Endothelial cell of umbilical vein (primary cell): Measurements from ENCODE around the gene SLC25A29. TPM values are rescaled to one million over a fixed set of nuclear protein-coding genes. Genes with fewer than 3 reads are reported as not detected.

Experiments
- BruUV-seq: library from RNA; stranded (reverse); fragments of 400-500 nt; replicated peaks from 2 replicates; lab custom pipeline; 2021; lab: Mats Ljungman, UMichigan
- CTCF ChIA-PET: fragments of 300-600, 350-600 bp; sonication (Branson Sonifier 250); formaldehyde crosslinking; loops from one replicate; lab custom pipeline; 2021; ENCODE audit warnings: antibody characterized with exemption, inconsistent platforms; lab: Charles Lee
- POLR2A ChIA-PET: fragments of 300-600, 350-600 bp; sonication (Branson Sonifier 250); formaldehyde crosslinking; loops from one replicate; lab custom pipeline; 2021; ENCODE audit warnings: antibody characterized with exemption, inconsistent platforms; lab: Charles Lee
- DNase-seq: peaks from one replicate; pipeline ENCODE4 v3.0.0-alpha.2; 2011; ENCODE audit warnings: low read depth, low spot score
- FAIRE-seq: peaks from 2 replicates; lab custom pipeline; 2011; peaks lifted over from hg19 to GRCh38; lab: Jason Lieb, UNC
- H2AFZ ChIP-seq: 2 replicates; pipeline ENCODE4 v1.6.0; 2012; ENCODE audit warnings: low read depth, low read length, control low read depth, inconsistent platforms
- H3K27ac ChIP-seq: 2 replicates; pipeline ENCODE4 v1.5.1; 2011; ENCODE audit warnings: low read depth, mild to moderate bottlenecking, control low read depth, low read length, moderate library complexity; ENCODE audit not compliant: insufficient read depth
- H3K27me3 ChIP-seq, 2 experiments: 2 replicates each; pipeline versions ENCODE4 v1.6.0 to v1.6.1; 2011; ENCODE audit warnings: low read length in 2 of 2, mixed read lengths in 1 of 2; ENCODE audit not compliant: control insufficient read depth in 2 of 2, insufficient read depth in 2 of 2
- H3K36me3 ChIP-seq, 2 experiments: 2 replicates in 1 of 2; 3 replicates in 1 of 2; pipeline ENCODE4 v1.5.1; 2011; ENCODE audit warnings: low read length in 2 of 2, mild to moderate bottlenecking in 1 of 2, moderate library complexity in 1 of 2; ENCODE audit not compliant: control insufficient read depth in 2 of 2, insufficient read depth in 2 of 2; ENCODE audit errors: extremely low read depth in 1 of 2
- H3K4me1 ChIP-seq: 3 replicates; pipeline ENCODE4 v1.5.1; 2011; ENCODE audit warnings: mild to moderate bottlenecking, low read length; ENCODE audit not compliant: control insufficient read depth, insufficient read depth; ENCODE audit errors: extremely low read depth
- H3K4me2 ChIP-seq: 2 replicates; pipeline ENCODE4 v1.6.1; 2011; ENCODE audit warnings: low read length, control low read depth, mixed read lengths; ENCODE audit not compliant: insufficient read depth
- H3K4me3 ChIP-seq, 3 experiments: fragments of 200-600 bp in 1 of 3; sonication (generic), shearing (Covaris generic) in 1 of 3; replicated peaks in 1 of 3; 2 replicates each; pipeline ENCODE4 v1.5.1; 2011 to 2016; ENCODE audit warnings: control low read depth in 3 of 3, low read length in 3 of 3, mild to moderate bottlenecking in 2 of 3, inconsistent platforms in 1 of 3, low read depth in 1 of 3, moderate library complexity in 1 of 3; ENCODE audit not compliant: insufficient read depth in 1 of 3
- H3K79me2 ChIP-seq: 2 replicates; pipeline ENCODE4 v1.6.0; 2012; ENCODE audit warnings: low read length, inconsistent platforms; ENCODE audit not compliant: control insufficient read depth, insufficient read depth
- H3K9ac ChIP-seq: replicated peaks from 2 replicates; pipeline ENCODE3; 2011; ENCODE audit warnings: low read length, control low read depth; ENCODE audit not compliant: insufficient read depth; ENCODE audit errors: extremely low read depth
- H3K9me1 ChIP-seq: replicated peaks from 3 replicates; pipeline ENCODE4 v1.6.0; 2011; ENCODE audit warnings: mild to moderate bottlenecking, low read length; ENCODE audit not compliant: control insufficient read depth, insufficient read depth; ENCODE audit errors: extremely low read depth
- H3K9me3 ChIP-seq: replicated peaks from 2 replicates; pipeline ENCODE4 v1.5.1; 2012; ENCODE audit warnings: low read length, inconsistent platforms; ENCODE audit not compliant: control insufficient read depth, insufficient read depth
- H4K20me1 ChIP-seq: replicated peaks from 2 replicates; pipeline ENCODE3; 2011; ENCODE audit warnings: mild to moderate bottlenecking, low read length; ENCODE audit not compliant: control insufficient read depth, insufficient read depth; ENCODE audit errors: extremely low read depth
- CTCF ChIP-seq, 2 donors: IDR thresholded peaks; 1 replicate in 1 of 2; 2 replicates in 1 of 2; pipeline ENCODE4 v1.5.1; 2011; ENCODE audit warnings: low read length in 2 of 2, mild to moderate bottlenecking in 2 of 2, moderate library complexity in 2 of 2, control low read depth in 1 of 2, inconsistent platforms in 1 of 2, low read depth in 1 of 2; ENCODE audit not compliant: insufficient read depth in 1 of 2; ENCODE audit errors: extremely low read depth in 1 of 2
- EZH2 ChIP-seq: IDR thresholded peaks from 2 replicates; pipeline ENCODE4 v1.6.1; 2012; ENCODE audit warnings: borderline replicate concordance, low read depth, mild to moderate bottlenecking, moderate library complexity, low read length, inconsistent platforms; ENCODE audit not compliant: severe bottlenecking
- GATA2 ChIP-seq: IDR thresholded peaks from 2 replicates; pipeline ENCODE4 v1.7.0; 2011; ENCODE audit warnings: low read depth, mild to moderate bottlenecking, moderate library complexity, mixed read lengths, low read length; ENCODE audit not compliant: insufficient read length, insufficient read depth
- JUN ChIP-seq: IDR thresholded peaks from 2 replicates; pipeline ENCODE4 v1.6.1; 2011; ENCODE audit warnings: borderline replicate concordance, low read depth; ENCODE audit not compliant: insufficient read length, insufficient read depth
- POLR2A ChIP-seq: IDR thresholded peaks from 2 replicates; pipeline ENCODE4 v1.6.1; 2012; ENCODE audit warnings: low read depth, mild to moderate bottlenecking, control low read depth, low read length
- POLR2AphosphoS5 ChIP-seq: IDR thresholded peaks from 2 replicates; pipeline ENCODE4 v1.6.1; 2012; ENCODE audit warnings: low read depth, mild to moderate bottlenecking, control low read depth, low read length, moderate library complexity; ENCODE audit not compliant: insufficient read depth
- dilution Hi-C: fragments of 300-500 bp; cut with MboI; formaldehyde crosslinking; loops from one replicate; pipeline ENCODE4 v1.15.0; 2019; ENCODE audit warnings: low sequenced_read_pairs; ENCODE audit not compliant: extremely low pct_ligation_motif_present
- intact Hi-C: fragments of 100-400 bp; cut with micrococcal nuclease; formaldehyde crosslinking; loops from one replicate; pipeline ENCODE4 v1.10.0; 2022
- polyA plus RNA-seq, 4 experiments: library from polyadenylated mRNA; depleted of rRNA in 3 of 4; stranded (reverse) in 3 of 4; unstranded in 1 of 4; fragments of >200 nt; gene quantifications; 2 replicates each; pipeline versions ENCODE4 v1.2.1 to v1.2.3, GENCODE V29; 2011 to 2012; ENCODE audit warnings: missing spikeins in 1 of 4
- total RNA-seq: library from RNA; stranded (reverse); gene quantifications from 2 replicates; pipeline ENCODE4 v1.2.3, GENCODE V29; 2021

The SLC25A29 gene
- total and polyA plus RNA-seq, 2 donors (not counting 3 experiments of a cell fraction or from before 2014, with no cell fraction given) = 132 to 154 TPM

DNA sequence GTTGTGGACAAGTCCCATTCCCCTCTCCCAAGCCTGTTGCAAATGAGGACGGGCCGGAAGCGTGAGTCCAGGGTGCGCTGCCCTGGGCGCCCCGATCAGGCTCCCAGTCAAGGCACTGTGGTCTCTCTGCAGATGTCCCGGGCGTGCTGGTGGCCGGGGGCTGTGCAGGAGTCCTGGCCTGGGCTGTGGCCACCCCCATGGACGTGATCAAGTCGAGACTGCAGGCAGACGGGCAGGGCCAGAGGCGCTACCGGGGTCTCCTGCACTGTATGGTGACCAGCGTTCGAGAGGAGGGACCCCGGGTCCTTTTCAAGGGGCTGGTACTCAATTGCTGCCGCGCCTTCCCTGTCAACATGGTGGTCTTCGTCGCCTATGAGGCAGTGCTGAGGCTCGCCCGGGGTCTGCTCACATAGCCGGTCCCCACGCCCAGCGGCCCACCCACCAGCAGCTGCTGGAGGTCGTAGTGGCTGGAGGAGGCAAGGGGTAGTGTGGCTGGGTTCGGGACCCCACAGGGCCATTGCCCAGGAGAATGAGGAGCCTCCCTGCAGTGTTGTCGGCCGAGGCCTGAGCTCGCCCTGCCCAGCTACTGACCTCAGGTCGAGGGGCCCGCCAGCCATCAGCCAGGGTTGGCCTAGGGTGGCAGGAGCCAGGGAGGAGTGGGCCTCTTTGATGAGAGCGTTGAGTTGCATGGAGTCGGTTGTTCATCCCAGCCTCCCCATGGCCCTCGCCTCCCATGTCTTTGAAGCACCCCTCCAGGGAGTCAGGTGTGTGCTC lies 23.2 kb upstream of the SLC25A29 start:
- Histone ChIP-seq H3K36me3 (peaks cover 6 to 15% of the 10 kb centered on the region in 2 experiments), H3K9ac (no peak overlapping the region), H4K20me1 (no peaks in the 10 kb centered on the region), H3K9me3 (no peaks in the 10 kb centered on the region), H3K9me1 (no peaks in the 10 kb centered on the region), H2AFZ (no peak overlapping the region), H3K27ac (no peak overlapping the region), H3K79me2 (no peaks in the 10 kb centered on the region), H3K4me1 (no peaks in the 10 kb centered on the region), H3K4me3 (no peak overlapping the region), H3K4me2 (no peak overlapping the region), H3K27me3 (no peaks in the 10 kb centered on the region)
- DNase-seq (no peak), FAIRE-seq (no peak)
- ChIA-PET CTCF (interaction anchor here (1.3 kb wide), 1 partner anchor 11 kb away, joined by 7 read pairs; no protein-coding TSS in a partner anchor), POLR2A (no interaction called here)
- no TSS peak for BruUV-seq
- TF ChIP-seq JUN (no peak), POLR2AphosphoS5 (no peak), EZH2 (no peak), POLR2A (no peak), CTCF (IDR thresholded peaks at IDR 0.05; ENCODE audit: extremely low read depth in 1 of 2, insufficient read depth in 1 of 2, low read depth in 1 of 2, low read length in 2 of 2) (no peak), GATA2 (no peak)
- intact Hi-C loops (no loop called here), dilution Hi-C loops (no loop called here)
